Lower lobe of right lung (tissue), 2 donors: ENCODE results near the gene SMARCB1. TPM values are rescaled to one million over a fixed set of nuclear protein-coding genes. Genes with fewer than 3 reads are reported as not detected.
A peak's percentile ranks its signal among the peaks of the same experiment; 100 is the strongest.

Source experiments
- ATAC-seq, 2 donors: fragments of 200-7000 bp; cut with Tn5 transposase; one replicate each; pipeline ENCODE4 v1.9.1; 2020 to 2022; ENCODE audit warnings: mild to moderate bottlenecking in 2 of 2, moderate library complexity in 2 of 2
- DNase-seq: peaks from one replicate; pipeline ENCODE4 v3.0.0-alpha.2; 2020
- H3K27ac ChIP-seq: fragments of 200-600 bp; one replicate; pipeline ENCODE4 v1.8.0; 2022
- H3K27me3 ChIP-seq: fragments of 200-600 bp; one replicate; pipeline ENCODE4 v1.8.0; 2022; ENCODE audit warnings: low read depth
- H3K36me3 ChIP-seq: fragments of 200-600 bp; one replicate; pipeline ENCODE4 v1.8.0; 2022; ENCODE audit warnings: mild to moderate bottlenecking
- H3K4me1 ChIP-seq: fragments of 200-600 bp; one replicate; pipeline ENCODE4 v1.8.0; 2022
- H3K4me3 ChIP-seq: fragments of 200-600 bp; one replicate; pipeline ENCODE4 v1.8.0; 2022; ENCODE audit warnings: mild to moderate bottlenecking
- H3K9me3 ChIP-seq: fragments of 200-600 bp; one replicate; pipeline ENCODE4 v1.8.0; 2022
- intact Hi-C: fragments of 100-400 bp; cut with DNase I; formaldehyde crosslinking; loops from one replicate; pipeline ENCODE4 v1.11.0; 2022
- total RNA-seq: library from RNA; stranded (reverse); fragmentation: NEBNext Ultra II Directional; extraction: Animal tissue kit (Norgen Biotek cat#: 25700); gene quantifications from one replicate; pipeline ENCODE4 v1.2.1, GENCODE V29; 2021
- TF ChIP-seq, protein P1 (sequence below): fragments of 200-600 bp; IDR thresholded peaks from one replicate; pipeline ENCODE4 v1.8.0; 2022; ENCODE audit warnings: antibody characterized with exemption, mild to moderate bottlenecking
- donor health status: DM: no; HTN: yes; CAD: no; lungs with severe emphysema.

The SMARCB1 gene
- total RNA-seq, 1 donor from 2014 or later: 61.3 TPM

DNA sequence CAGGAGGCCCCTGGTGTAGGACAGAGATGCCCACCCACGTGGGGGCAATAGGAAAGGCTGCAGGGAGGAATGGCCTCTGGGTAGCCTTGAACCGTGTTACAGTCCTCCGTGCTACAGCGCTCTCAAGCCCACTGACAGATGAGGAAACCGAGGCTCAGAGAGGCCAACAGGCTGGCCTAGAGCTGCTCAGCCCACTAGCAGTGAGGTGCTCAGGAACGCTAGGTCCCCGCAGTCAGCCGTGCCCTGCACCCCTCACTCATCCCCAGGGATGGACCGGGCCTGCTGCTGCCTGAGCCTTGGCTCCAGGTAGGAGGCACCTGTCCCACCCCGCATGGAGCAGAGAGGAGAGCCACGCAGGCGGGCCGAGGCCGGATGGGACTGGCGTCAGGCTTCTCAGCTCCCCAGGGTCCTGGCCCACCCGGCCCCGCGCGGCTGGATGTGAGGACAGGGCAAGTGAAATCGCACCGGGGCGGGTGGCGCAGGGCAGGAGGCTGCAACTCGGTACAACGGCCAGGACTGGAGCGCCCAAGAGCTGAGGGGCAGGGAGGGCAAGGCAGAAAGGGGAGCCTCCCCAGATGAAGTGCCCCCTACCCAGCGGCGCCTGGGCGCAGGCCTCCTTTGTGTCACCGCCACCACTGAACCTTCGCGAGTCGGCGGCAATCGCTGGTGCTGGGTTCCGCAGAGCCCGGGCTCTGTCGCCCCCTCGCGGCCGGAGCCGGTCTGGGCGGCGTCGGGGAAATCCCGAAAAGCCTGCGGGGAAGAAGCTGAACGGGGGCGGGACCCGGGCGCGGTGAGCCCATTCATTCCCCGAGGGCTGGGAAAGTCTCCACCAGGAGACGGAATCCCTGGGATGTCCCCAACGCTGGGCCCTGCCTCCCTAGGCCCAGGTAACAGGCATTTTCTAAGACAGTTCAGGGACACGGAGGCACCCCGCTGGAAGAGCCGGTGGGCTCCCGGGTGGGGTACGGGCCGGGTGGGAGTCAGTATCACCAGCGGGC lies 62.5 kb downstream of the SMARCB1 start:
- TF ChIP-seq, protein P1, sequence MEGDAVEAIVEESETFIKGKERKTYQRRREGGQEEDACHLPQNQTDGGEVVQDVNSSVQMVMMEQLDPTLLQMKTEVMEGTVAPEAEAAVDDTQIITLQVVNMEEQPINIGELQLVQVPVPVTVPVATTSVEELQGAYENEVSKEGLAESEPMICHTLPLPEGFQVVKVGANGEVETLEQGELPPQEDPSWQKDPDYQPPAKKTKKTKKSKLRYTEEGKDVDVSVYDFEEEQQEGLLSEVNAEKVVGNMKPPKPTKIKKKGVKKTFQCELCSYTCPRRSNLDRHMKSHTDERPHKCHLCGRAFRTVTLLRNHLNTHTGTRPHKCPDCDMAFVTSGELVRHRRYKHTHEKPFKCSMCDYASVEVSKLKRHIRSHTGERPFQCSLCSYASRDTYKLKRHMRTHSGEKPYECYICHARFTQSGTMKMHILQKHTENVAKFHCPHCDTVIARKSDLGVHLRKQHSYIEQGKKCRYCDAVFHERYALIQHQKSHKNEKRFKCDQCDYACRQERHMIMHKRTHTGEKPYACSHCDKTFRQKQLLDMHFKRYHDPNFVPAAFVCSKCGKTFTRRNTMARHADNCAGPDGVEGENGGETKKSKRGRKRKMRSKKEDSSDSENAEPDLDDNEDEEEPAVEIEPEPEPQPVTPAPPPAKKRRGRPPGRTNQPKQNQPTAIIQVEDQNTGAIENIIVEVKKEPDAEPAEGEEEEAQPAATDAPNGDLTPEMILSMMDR: peak; percentile 99
- H3K36me3 ChIP-seq: no peaks in the 10 kb centered on the region
- peak; percentile 90 for ATAC-seq
- no peak overlapping the region for H3K4me3 ChIP-seq
- intact Hi-C loops: no loop called here
- peak; percentile 87 for DNase-seq
- no peaks in the 10 kb centered on the region for H3K9me3 ChIP-seq
- H3K4me1 ChIP-seq: peaks cover 34% of the 10 kb centered on the region
- H3K27ac ChIP-seq: no peak overlapping the region
- H3K27me3 ChIP-seq: no peaks in the 10 kb centered on the region

DNA sequence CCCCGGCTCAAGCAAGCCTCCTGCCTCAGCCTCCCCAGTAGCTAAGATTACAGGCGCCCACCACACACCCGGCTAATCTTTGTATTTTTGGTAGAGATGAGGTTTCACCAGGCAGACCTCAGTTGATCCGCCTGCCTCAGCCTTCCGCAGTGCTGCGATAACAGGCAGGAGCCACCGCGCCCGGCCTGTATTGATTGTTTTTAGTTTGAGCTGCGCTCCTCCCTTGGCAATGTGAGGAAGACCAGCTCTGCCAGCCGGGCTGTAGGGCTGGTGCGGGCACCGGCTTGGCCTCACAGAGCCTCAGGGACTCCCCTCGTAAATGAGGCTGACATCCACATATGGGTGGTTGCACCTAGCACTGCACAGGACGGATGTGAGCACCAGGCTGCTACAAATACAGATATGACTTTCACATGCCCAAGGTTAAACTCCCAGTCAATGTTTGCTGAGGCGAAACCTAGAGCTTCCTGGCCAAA lies 63.4 kb downstream of the SMARCB1 start:
- Histone ChIP-seq H3K4me3 (no peak overlapping the region), H3K9me3 (no peaks in the 10 kb centered on the region), H3K36me3 (no peaks in the 10 kb centered on the region), H3K4me1 (peaks cover 25% of the 10 kb centered on the region), H3K27me3 (no peaks in the 10 kb centered on the region), H3K27ac (no peak overlapping the region)
- intact Hi-C loops: no loop called here
- ATAC-seq: no peak
- TF ChIP-seq, protein P1: no peak
- DNase-seq: no peak

DNA sequence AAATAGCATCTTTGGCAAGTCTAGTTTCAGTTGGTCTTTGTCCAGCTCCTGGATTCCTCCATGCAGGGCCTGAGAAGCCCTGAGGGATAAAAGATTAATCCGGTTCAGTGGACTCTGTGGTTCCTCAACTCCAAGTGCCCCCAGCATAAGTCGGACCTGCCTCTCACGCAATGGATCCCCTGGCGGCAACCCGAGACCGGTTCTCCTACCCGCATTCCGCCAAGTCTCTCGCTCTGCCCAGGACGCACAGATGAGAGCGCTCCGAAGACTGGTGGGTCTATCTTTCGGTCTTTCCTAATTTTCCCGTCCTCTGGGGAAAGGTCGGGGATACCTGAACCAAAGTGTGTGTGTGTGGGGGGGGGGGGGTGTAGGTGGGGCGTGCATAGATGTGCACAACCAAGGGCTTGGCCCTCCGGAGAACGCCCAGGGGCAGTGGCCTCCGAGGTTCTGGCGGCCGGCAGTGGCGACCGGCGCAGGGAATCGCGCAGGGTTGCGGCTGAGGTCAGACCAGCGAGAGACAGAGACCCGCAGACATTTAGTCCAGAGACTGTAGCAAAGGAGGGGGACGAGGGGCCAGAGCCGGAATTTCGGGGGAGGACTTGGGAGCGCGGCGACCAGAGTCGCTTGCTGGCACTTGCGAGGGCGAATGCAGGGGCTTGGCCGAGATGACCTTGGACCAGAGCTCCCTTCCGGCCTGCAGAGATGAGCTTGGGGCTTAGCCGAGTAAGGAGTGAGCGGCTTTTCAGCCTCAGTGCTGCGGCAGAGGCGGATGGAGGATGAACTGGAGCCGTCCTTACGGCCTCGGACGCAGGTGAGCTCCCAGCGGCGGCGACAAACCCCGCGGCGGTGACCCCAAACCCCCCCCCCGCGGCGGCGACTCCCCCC lies 70.2 kb downstream of the SMARCB1 start:
- Histone ChIP-seq H3K4me1 (peaks cover 9% of the 10 kb centered on the region), H3K9me3 (no peaks in the 10 kb centered on the region), H3K27ac (peak overlapping the region; percentile 87), H3K36me3 (no peaks in the 10 kb centered on the region), H3K27me3 (no peaks in the 10 kb centered on the region), H3K4me3 (peak overlapping the region; percentile 83)
- TF ChIP-seq, protein P1: no peak
- ATAC-seq (peak; percentile 64 to 69), DNase-seq (no peak)
- intact Hi-C loops: no loop called here

DNA sequence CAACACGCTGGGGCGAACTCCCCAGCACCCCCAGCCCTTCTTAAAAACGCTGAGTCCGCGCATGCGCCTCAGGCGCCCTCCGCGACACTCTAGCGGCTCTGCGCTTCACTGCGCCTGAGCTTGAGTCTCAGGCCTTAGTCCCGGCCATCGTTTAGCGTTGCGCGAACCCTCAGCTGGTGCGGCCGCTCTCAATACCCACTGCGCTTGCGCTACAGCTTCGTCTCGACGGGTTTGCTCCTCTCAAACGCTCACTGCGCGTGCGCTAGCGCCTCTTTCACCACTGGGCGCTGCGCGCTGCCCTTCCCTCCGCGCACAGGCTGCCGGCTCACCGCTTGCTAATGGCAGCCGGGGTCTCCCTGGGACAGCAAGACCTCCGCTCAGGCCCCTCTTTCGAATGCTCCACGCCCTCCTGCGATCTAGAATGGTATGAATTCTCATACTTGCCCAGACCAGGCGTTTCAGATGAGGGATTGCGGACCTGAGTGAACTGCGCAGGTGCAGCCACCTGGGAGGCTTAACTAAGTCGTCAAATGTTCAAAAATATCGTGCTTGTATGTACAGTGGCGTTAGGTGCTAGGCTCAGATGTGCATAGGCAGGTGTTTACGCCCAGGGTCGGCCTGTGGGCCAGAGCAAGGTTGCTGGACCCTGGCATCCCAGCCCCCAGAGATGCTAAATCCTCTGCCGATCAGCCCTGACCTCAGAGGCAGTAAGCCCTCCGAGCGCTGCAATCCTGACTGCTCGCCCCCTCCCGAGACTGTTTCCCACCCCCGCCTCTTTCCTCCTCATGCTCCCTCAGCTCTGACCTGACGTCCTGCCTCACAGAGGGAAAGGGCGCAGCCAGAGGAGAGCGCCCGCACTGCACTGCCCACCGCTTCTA lies 71.1 kb downstream of the SMARCB1 start, which contains the start of gene SLC2A11:
Gene SLC2A11 (plus strand): TSS at position 270 of the 878 bp plus-strand sequence. CDS start 125 bp downstream, at position 395.
- Histone ChIP-seq H3K4me3 (peak within 1 kb of the TSS; percentile 83), H3K36me3 (no peaks in the 10 kb centered on the region), H3K27me3 (no peaks in the 10 kb centered on the region), H3K4me1 (peaks cover 9% of the 10 kb centered on the region), H3K9me3 (no peaks in the 10 kb centered on the region), H3K27ac (peak within 1 kb of the TSS; percentile 87)
- DNase-seq (peak; percentile 99), ATAC-seq (peak; percentile 98 to 99)
- intact Hi-C loops: no loop called here
- TF ChIP-seq, protein P1: peak; percentile 18
